GM19193 (cell line): Measurements from ENCODE around the gene LSS.

ENCODE experiments used
- POLR2A ChIP-seq: IDR thresholded peaks from 4 replicates; pipeline ENCODE4 v1.6.1; 2011; ENCODE audit not compliant: insufficient read depth, insufficient read length; ENCODE audit errors: extremely low read depth

Gene LSS

GRCh38 chr21:46214478-46215340, 13.9 kb downstream of the LSS start:
- TF ChIP-seq POLR2A: no peak

GRCh38 chr21:46213620-46214286, 14.8 kb downstream of the LSS start:
- no peak for TF ChIP-seq POLR2A

- TF ChIP-seq POLR2A: no peak
These were observed 15.7 kb downstream of the LSS start for GRCh38 chr21:46212721-46213484.

GRCh38 chr21:46211786-46212720, 16.5 kb downstream of the LSS start:
- TF ChIP-seq POLR2A: no peak

- no peak for TF ChIP-seq POLR2A
These were observed 17.2 kb downstream of the LSS start for GRCh38 chr21:46211376-46211775.

- TF ChIP-seq POLR2A: no peak
These were observed 18.0 kb downstream of the LSS start for GRCh38 chr21:46210378-46211136.

- TF ChIP-seq POLR2A: no peak
These were observed 19.5 kb downstream of the LSS start for GRCh38 chr21:46208761-46209721.

- no peak for TF ChIP-seq POLR2A
These were observed 20.5 kb downstream of the LSS start for GRCh38 chr21:46207920-46208591.

GRCh38 chr21:46207006-46207919, 21.3 kb downstream of the LSS start:
- no peak for TF ChIP-seq POLR2A

GRCh38 chr21:46206163-46207005, 22.2 kb downstream of the LSS start:
- no peak for TF ChIP-seq POLR2A
